ENCODE results near the gene ARAP1.

ARAP1 gene

DNA sequence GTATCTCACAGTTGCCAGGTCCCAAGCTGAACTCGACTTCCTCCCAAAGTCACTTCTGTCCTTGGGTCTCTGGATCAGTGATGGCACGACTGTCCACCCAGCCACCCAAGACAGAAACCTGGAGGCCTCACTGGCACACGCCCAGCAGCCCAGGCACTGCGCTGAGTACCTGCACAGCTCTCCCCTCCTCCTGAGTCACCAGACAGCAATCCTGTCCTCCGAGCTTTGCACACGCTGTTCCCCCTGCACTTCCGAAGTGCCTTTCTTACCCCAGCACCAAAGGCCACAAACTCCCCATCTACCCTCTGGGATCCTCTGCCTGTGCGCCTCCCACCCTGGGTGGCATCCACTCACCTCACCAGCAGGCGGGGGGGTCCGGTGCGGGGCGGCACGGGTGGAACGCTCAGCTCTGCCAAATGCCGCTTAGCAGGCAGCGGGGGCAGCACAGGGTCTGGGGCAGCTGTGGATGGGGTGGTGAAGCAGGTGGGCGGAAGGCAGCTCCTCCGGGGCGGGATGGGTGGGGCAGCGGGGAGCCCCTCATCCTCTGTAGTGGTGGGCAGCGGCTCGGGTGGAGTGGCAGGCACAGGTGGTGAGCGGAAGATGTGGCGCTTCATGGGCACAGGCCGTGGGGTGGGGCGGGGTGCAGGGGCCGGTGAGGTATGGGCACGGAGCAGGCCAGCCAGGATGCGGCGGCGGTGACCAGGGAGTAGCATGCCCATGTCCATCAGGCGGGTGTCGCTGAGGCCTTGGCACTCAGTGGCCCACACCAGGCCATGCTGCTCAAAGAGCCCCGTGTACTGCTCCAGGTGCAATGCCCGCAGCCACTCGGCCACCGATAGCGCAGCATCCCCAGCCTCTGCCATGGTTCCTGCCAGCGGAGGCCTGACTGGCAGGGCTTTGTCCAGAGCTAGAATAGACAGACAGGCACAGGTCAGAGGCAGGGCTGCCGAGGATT is 25.7 kb downstream of the ARAP1 start:
- no peak for TF ChIP-seq CTCF (IDR thresholded peaks at IDR 0.05; ENCODE audit: low read depth, low read length)
- Histone ChIP-seq H3K36me3 (peaks cover 12% of the 10 kb centered on the region), H3K9me3 (ENCODE audit: severe bottlenecking) (no peaks in the 10 kb centered on the region), H3K27ac (no peak overlapping the region), H3K27me3 (ENCODE audit: insufficient read depth, low read depth, severe bottlenecking) (no peaks in the 10 kb centered on the region), H3K4me3 (ENCODE audit: low read depth, low read length) (no peak overlapping the region)
- no peak for DNase-seq

GRCh38 chr11:72725724-72726028 is 26.5 kb downstream of the ARAP1 start:
- Histone ChIP-seq H3K27ac (no peak overlapping the region), H3K9me3 (ENCODE audit: severe bottlenecking) (no peaks in the 10 kb centered on the region), H3K27me3 (ENCODE audit: insufficient read depth, low read depth, severe bottlenecking) (no peaks in the 10 kb centered on the region), H3K4me3 (ENCODE audit: low read depth, low read length) (no peak overlapping the region), H3K36me3 (peaks cover 12% of the 10 kb centered on the region)
- no peak for TF ChIP-seq CTCF (IDR thresholded peaks at IDR 0.05; ENCODE audit: low read depth, low read length)
- no peak for DNase-seq

DNA sequence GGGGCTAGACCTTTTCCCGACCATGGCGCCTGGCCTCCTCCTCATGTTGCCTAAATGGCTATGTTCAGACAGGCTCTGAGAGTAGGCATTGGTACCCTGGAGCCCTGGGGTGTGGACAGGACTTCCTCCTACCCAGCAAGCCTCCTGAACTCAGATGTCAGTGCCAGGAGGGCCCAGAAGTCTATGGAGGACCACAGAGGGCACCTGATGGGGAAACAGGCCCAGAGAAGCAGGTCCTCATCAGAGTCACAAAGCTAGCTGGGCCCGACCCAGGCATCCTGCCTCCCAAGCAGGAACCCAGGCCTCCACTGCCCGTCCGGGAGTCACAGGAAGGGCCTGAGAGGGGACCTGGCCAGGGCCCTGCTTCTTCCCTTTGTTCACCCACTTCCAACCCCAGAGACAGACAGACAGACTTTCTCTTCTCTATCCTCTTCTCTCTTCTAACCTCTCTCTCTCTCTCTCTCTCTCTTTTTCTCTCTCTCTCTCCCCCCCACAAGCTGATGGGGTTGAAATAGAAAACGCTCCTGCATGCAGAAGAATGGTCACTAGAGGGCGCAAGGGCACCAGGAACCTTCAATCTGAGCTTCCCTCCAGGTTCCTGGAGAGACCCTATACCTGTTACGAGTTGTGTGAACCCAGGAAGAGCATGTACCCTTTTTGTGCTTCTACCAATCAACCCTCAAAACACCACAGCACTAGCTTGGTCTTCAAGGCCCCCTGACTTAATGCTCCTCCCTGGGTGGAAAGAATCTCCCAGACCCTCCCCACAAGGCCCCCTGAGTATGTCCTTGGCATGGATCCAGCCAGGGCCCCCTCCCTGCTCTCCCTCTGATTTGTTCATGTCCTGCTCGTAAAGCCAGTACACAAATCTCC is 27.1 kb downstream of the ARAP1 start:
- Histone ChIP-seq H3K4me3 (ENCODE audit: low read depth, low read length) (no peak overlapping the region), H3K27ac (no peak overlapping the region), H3K9me3 (ENCODE audit: severe bottlenecking) (no peaks in the 10 kb centered on the region), H3K27me3 (ENCODE audit: insufficient read depth, low read depth, severe bottlenecking) (no peaks in the 10 kb centered on the region), H3K36me3 (peaks cover 12% of the 10 kb centered on the region)
- peak; percentile 85 for TF ChIP-seq CTCF (IDR thresholded peaks at IDR 0.05; ENCODE audit: low read depth, low read length)
- peak; percentile 73 for DNase-seq

DNA sequence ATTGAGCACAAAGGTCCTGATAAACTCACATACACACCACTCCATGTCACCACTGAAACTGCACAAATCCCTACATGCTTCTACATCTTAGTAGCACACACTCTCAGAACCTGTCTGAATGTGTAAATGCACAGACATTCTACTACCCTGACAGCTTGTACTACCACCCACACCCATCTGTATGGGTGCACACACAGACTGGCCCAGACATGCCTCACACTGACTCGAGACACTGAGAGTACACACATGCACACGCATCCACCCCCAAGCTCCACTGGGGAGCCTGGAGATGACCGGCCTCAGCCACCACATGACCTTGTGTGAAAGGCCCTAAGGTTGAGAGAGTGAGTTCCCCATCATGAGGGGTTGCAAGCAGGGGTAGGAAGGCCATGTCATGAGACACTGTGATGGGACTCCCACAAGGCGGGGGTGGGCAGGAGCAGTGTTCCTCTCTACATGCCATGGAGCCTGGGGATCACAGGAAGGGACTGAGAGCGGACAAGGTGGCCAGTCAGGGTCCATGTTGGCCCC is 28.1 kb downstream of the ARAP1 start:
- no peak for TF ChIP-seq CTCF (IDR thresholded peaks at IDR 0.05; ENCODE audit: low read depth, low read length)
- no peak for DNase-seq
- peaks cover 12% of the 10 kb centered on the region for H3K36me3 ChIP-seq
- H3K27me3 ChIP-seq (ENCODE audit: insufficient read depth, low read depth, severe bottlenecking), result no peaks in the 10 kb centered on the region
- H3K27ac ChIP-seq, result no peak overlapping the region
- H3K9me3 ChIP-seq (ENCODE audit: severe bottlenecking), result no peaks in the 10 kb centered on the region
- no peak overlapping the region for H3K4me3 ChIP-seq (ENCODE audit: low read depth, low read length)

- H3K4me3 ChIP-seq (ENCODE audit: low read depth, low read length), result no peak overlapping the region
- no peaks in the 10 kb centered on the region for H3K9me3 ChIP-seq (ENCODE audit: severe bottlenecking)
- no peaks in the 10 kb centered on the region for H3K27me3 ChIP-seq (ENCODE audit: insufficient read depth, low read depth, severe bottlenecking)
- DNase-seq, result no peak
- H3K36me3 ChIP-seq, result peaks cover 18% of the 10 kb centered on the region
- H3K27ac ChIP-seq, result no peak overlapping the region
- TF ChIP-seq CTCF (IDR thresholded peaks at IDR 0.05; ENCODE audit: low read depth, low read length), result no peak
Measured at GRCh38 chr11:72723508-72723907, 28.7 kb downstream of the ARAP1 start.

Measured in WERI-Rb-1 (cell line).